Activated CD8-positive, alpha-beta T cell treated with anti-CD3 and anti-CD28 coated beads for 36 hours (primary cell): ENCODE results near the gene GOLT1A. TPM values are rescaled to one million over a fixed set of nuclear protein-coding genes. Genes with fewer than 3 reads are reported as not detected.

ENCODE experiments used
- ATAC-seq: fragments of 200-7000 bp; cut with Tn5 transposase; one replicate; pipeline ENCODE4 v1.10.0; 2021; ENCODE audit warnings: mild to moderate bottlenecking, moderate library complexity
- CTCF ChIA-PET: fragments of 350-600 bp; sonication (Branson Sonifier 250); formaldehyde crosslinking; loops from one replicate; lab custom pipeline; 2021; ENCODE audit warnings: antibody characterized with exemption; lab: Charles Lee
- POLR2A ChIA-PET: fragments of 350-600 bp; sonication (Branson Sonifier 250); formaldehyde crosslinking; loops from one replicate; lab custom pipeline; 2021; ENCODE audit warnings: antibody characterized with exemption; lab: Charles Lee
- DNase-seq: peaks from one replicate; pipeline ENCODE4 v3.0.0-alpha.2; 2020
- H3K27ac Mint-ChIP-seq: one replicate; pipeline ENCODE4 v1.8.0; 2021; ENCODE audit warnings: mild to moderate bottlenecking, mixed read lengths
- H3K27me3 Mint-ChIP-seq: one replicate; pipeline ENCODE4 v1.8.0; 2021; ENCODE audit warnings: mixed read lengths
- H3K36me3 Mint-ChIP-seq: one replicate; pipeline ENCODE4 v1.8.0; 2021; ENCODE audit warnings: low read depth, mixed read lengths
- H3K4me1 Mint-ChIP-seq: one replicate; pipeline ENCODE4 v1.8.0; 2021; ENCODE audit warnings: low read depth, mixed read lengths
- H3K4me3 Mint-ChIP-seq: one replicate; pipeline ENCODE4 v1.8.0; 2021; ENCODE audit warnings: mild to moderate bottlenecking, moderate library complexity, mixed read lengths
- H3K9me3 Mint-ChIP-seq: one replicate; pipeline ENCODE4 v1.8.0; 2021; ENCODE audit warnings: mixed read lengths
- CTCF ChIP-seq: fragments of 200-600 bp; IDR thresholded peaks from one replicate; pipeline ENCODE4 v1.8.0; 2022; ENCODE audit warnings: antibody characterized with exemption, mild to moderate bottlenecking
- intact Hi-C: fragments of 100-400 bp; cut with micrococcal nuclease; formaldehyde crosslinking; loops from one replicate; pipeline ENCODE4 v1.10.0; 2022
- total RNA-seq, 2 experiments: library from RNA; stranded (reverse); gene quantifications; one replicate each; pipeline ENCODE4 v1.2.3, GENCODE V29; 2021

The GOLT1A gene
- total RNA-seq, 2 experiments from 2014 or later, result not detected

GRCh38 chr1:204169858-204170257, 43.9 kb downstream of the GOLT1A start:
- CTCF ChIA-PET, result interaction anchor here (0.8 to 9.3 kb wide), 3 partner anchors 36 to 228 kb away, joined by 4 to 81 read pairs (median 4); no protein-coding TSS in a partner anchor
- POLR2A ChIA-PET, result no interaction called here
- TF ChIP-seq CTCF, result no peak
- Mint-ChIP-seq H3K4me3 (no peak overlapping the region), H3K4me1 (no peaks in the 10 kb centered on the region), H3K36me3 (peaks cover 3% of the 10 kb centered on the region), H3K27me3 (peaks cover 6% of the 10 kb centered on the region), H3K27ac (no peak overlapping the region), H3K9me3 (peaks cover 35% of the 10 kb centered on the region)
- DNase-seq, result no peak
- intact Hi-C loops, result no loop called here
- no peak for ATAC-seq

- CTCF ChIA-PET, result interaction anchor here (0.7 to 9.3 kb wide), 8 partner anchors 11 to 230 kb away, joined by 3 to 92 read pairs (median 5); partner anchors contain the start of gene PLEKHA6
- Mint-ChIP-seq H3K27ac (no peak overlapping the region), H3K9me3 (peaks cover 35% of the 10 kb centered on the region), H3K36me3 (peaks cover 3% of the 10 kb centered on the region), H3K27me3 (peaks cover 3% of the 10 kb centered on the region), H3K4me1 (no peaks in the 10 kb centered on the region), H3K4me3 (no peak overlapping the region)
- POLR2A ChIA-PET, result no interaction called here
- intact Hi-C loops, result no loop called here
- no peak for ATAC-seq
- TF ChIP-seq CTCF, result no peak
- DNase-seq, result no peak
These were observed 46.1 kb downstream of the GOLT1A start for GRCh38 chr1:204167730-204168129.

- ChIA-PET POLR2A (no interaction called here), CTCF (interaction anchor here (1.6 to 9.3 kb wide), 5 partner anchors 12 to 232 kb away, joined by 5 to 92 read pairs (median 33); partner anchors contain the start of gene PLEKHA6)
- intact Hi-C loops, result no loop called here
- Mint-ChIP-seq H3K36me3 (no peaks in the 10 kb centered on the region), H3K4me1 (peaks cover 2% of the 10 kb centered on the region), H3K4me3 (no peak within 1 kb of the TSS), H3K9me3 (peaks cover 27% of the 10 kb centered on the region), H3K27me3 (peaks cover 5% of the 10 kb centered on the region), H3K27ac (no peak within 1 kb of the TSS)
- TF ChIP-seq CTCF, result no peak
- ATAC-seq, result no peak
- DNase-seq, result no peak
These were observed 47.6 kb downstream of the GOLT1A start, which contains the start of gene REN for GRCh38 chr1:204166219-204166618. REN (minus strand) TSS chr1:204166337; CDS start chr1:204166293, 44 bp downstream.

- Mint-ChIP-seq H3K9me3 (peaks cover 3% of the 10 kb centered on the region), H3K36me3 (no peaks in the 10 kb centered on the region)
- ATAC-seq, result peak; percentile 98
These were observed 51.2 kb downstream of the GOLT1A start for GRCh38 chr1:204162494-204163074.

More at GRCh38 chr1:204162494-204163074, 51.2 kb downstream of the GOLT1A start:
- ChIA-PET POLR2A (interaction anchor here (0.7 kb wide), 1 partner anchor 665 kb away, joined by 3 read pairs; no protein-coding TSS in a partner anchor), CTCF (interaction anchor here (0.6 to 9.3 kb wide), 47 partner anchors 8 to 339 kb away, joined by 3 to 92 read pairs (median 5); partner anchors contain the start of genes ETNK2, GOLT1A, KISS1 and PLEKHA6)
- DNase-seq, result peak; percentile 86
- Mint-ChIP-seq H3K27me3 (peaks cover 9% of the 10 kb centered on the region), H3K4me1 (peaks cover 2% of the 10 kb centered on the region), H3K4me3 (no peak overlapping the region), H3K27ac (no peak overlapping the region)
- peak; percentile 96 for TF ChIP-seq CTCF
- intact Hi-C loops, result loop anchor here (1.0 to 2.0 kb wide), 2 partner anchors 44 to 201 kb away; no protein-coding TSS in a partner anchor
